ENCODE measurements around the gene ADGRF4.

GRCh38 chr6:47665112-47665511 is 33.3 kb upstream of the ADGRF4 start:
- no peak for TF ChIP-seq POLR2AphosphoS5 (IDR thresholded peaks at IDR 0.05; ENCODE audit: borderline replicate concordance, low read depth, low read length)
- TF ChIP-seq EZH2 (IDR thresholded peaks at IDR 0.05), result no peak
